ENCODE data around the gene RAB40C. TPM values are rescaled to one million over a fixed set of nuclear protein-coding genes. Genes with fewer than 3 reads are reported as not detected.

RAB40C gene
- total and polyA plus RNA-seq, 10 of the 15 experiments (the other 5 are each of a cell fraction or from before 2014, with no cell fraction given) = 0.06 to 12.8 (median 4.6) TPM

- POLR2A ChIA-PET = no interaction called here
- Histone ChIP-seq H3K4me1 (ENCODE audit: control insufficient read depth, insufficient read depth, low read length) (no peaks in the 10 kb centered on the region; the same call in 1 of the 2 replicates), H2AFZ (ENCODE audit: control insufficient read depth, low read depth, low read length) (no peak overlapping the region), H3K36me3 (ENCODE audit: control insufficient read depth in 2 of 2, insufficient read depth in 2 of 2, low read length in 1 of 2) (peaks cover 0 to 4% of the 10 kb centered on the region in 2 experiments; a peak in 2 of 4 replicates), H4K20me1 (ENCODE audit: control insufficient read depth, insufficient read depth) (no peaks in the 10 kb centered on the region), H3K9ac (ENCODE audit: control insufficient read depth, insufficient read depth, low read length) (no peak overlapping the region), H3K27ac (ENCODE audit: control insufficient read depth, insufficient read depth) (no peak overlapping the region), H3K4me2 (ENCODE audit: control insufficient read depth, insufficient read depth) (no peak overlapping the region), H3K79me2 (ENCODE audit: control insufficient read depth, insufficient read depth, low read length) (no peaks in the 10 kb centered on the region), H3K9me3 (replicated peaks; ENCODE audit: control insufficient read depth, insufficient read depth, low read length) (no peaks in the 10 kb centered on the region), H3K27me3 (replicated peaks in 1 of 2; ENCODE audit: control insufficient read depth in 2 of 2, insufficient read depth in 2 of 2, low read length in 1 of 2) (no peaks in the 10 kb centered on the region), H3K4me3 (no peak overlapping the region)
- CTCF ChIA-PET = no interaction called here
- BruUV-seq (replicated peaks) = no TSS peak
- intact Hi-C loops (cut with micrococcal nuclease; ENCODE audit: unreplicated experiment) (no loop called here), in situ Hi-C loops (cut with MboI) (no loop called here)
- ATAC-seq (no peak), DNase-seq (ENCODE audit: low read depth, low spot score) (no peak), FAIRE-seq (no peak)
- SMC1A ChIA-PET (ENCODE audit: uncharacterized antibody, unreplicated experiment) = no interaction called here
- 89% methylated on average over 28 of the region's 29 CpGs for WGBS (ENCODE audit: insufficient coverage, insufficient replicate concordance, low lambda C conversion rate, missing lambda C conversion rate)
- TF ChIP-seq POLR2A (IDR thresholded peaks at IDR 0.05; ENCODE audit: low read depth, low read length) = peak; percentile 41; the same call in 1 of the 2 replicates
- TF ChIP-seq HDGF (IDR thresholded peaks at IDR 0.05) = no peak
- TF ChIP-seq YY1 (IDR thresholded peaks at IDR 0.05; ENCODE audit: low read depth, low read length) = no peak
- TF ChIP-seq KLF5 (IDR thresholded peaks at IDR 0.05; ENCODE audit: partially characterized antibody) = no peak
- TF ChIP-seq NR2F1 (conservative IDR thresholded peaks at IDR 0.05) = no peak
- RAD21 ChIA-PET (ENCODE audit: unreplicated experiment) = no interaction called here
Measured at GRCh38 chr16:629185-629832, 39.4 kb downstream of the RAB40C start.

GRCh38 chr16:629833-630248, 40.0 kb downstream of the RAB40C start:
- SMC1A ChIA-PET (ENCODE audit: uncharacterized antibody, unreplicated experiment) = no interaction called here
- no peaks in the 10 kb centered on the region for H4K20me1 ChIP-seq (ENCODE audit: control insufficient read depth, insufficient read depth)
- CTCF ChIA-PET = no interaction called here
- in situ Hi-C loops (cut with MboI) = no loop called here
- no peaks in the 10 kb centered on the region for H3K9me3 ChIP-seq (replicated peaks; ENCODE audit: control insufficient read depth, insufficient read depth, low read length)
- peaks cover 0 to 4% of the 10 kb centered on the region in 2 experiments; a peak in 3 of 4 replicates for H3K36me3 ChIP-seq (ENCODE audit: control insufficient read depth in 2 of 2, insufficient read depth in 2 of 2, low read length in 1 of 2)
- no peak overlapping the region for H2AFZ ChIP-seq (ENCODE audit: control insufficient read depth, low read depth, low read length)
- POLR2A ChIA-PET = no interaction called here
- FAIRE-seq (no peak), DNase-seq (ENCODE audit: low read depth, low spot score) (no peak), ATAC-seq (no peak)
- no peaks in the 10 kb centered on the region; the same call in 1 of the 2 replicates for H3K4me1 ChIP-seq (ENCODE audit: control insufficient read depth, insufficient read depth, low read length)
- H3K79me2 ChIP-seq (ENCODE audit: control insufficient read depth, insufficient read depth, low read length) = peaks cover 2% of the 10 kb centered on the region
- BruUV-seq (replicated peaks) = no TSS peak
- intact Hi-C loops (cut with micrococcal nuclease; ENCODE audit: unreplicated experiment) = no loop called here
- no peak overlapping the region for H3K4me3 ChIP-seq
- H3K4me2 ChIP-seq (ENCODE audit: control insufficient read depth, insufficient read depth) = no peak overlapping the region
- H3K27ac ChIP-seq (ENCODE audit: control insufficient read depth, insufficient read depth) = no peak overlapping the region
- RAD21 ChIA-PET (ENCODE audit: unreplicated experiment) = no interaction called here
- WGBS (ENCODE audit: insufficient coverage, insufficient replicate concordance, low lambda C conversion rate, missing lambda C conversion rate) = 69% methylated on average over 10 of the region's 11 CpGs
- no peak overlapping the region for H3K9ac ChIP-seq (ENCODE audit: control insufficient read depth, insufficient read depth, low read length)
- no peaks in the 10 kb centered on the region for H3K27me3 ChIP-seq (replicated peaks in 1 of 2; ENCODE audit: control insufficient read depth in 2 of 2, insufficient read depth in 2 of 2, low read length in 1 of 2)
- TF ChIP-seq CHD1 (IDR thresholded peaks at IDR 0.05; ENCODE audit: low read depth, low read length) (no peak), E2F8 (IDR thresholded peaks at IDR 0.05; ENCODE audit: low read depth, partially characterized antibody) (no peak), ATF7 (IDR thresholded peaks at IDR 0.05; ENCODE audit: low read depth) (no peak), USF2 (IDR thresholded peaks at IDR 0.05; ENCODE audit: borderline replicate concordance, low read depth, low read length) (no peak), HDAC6 (IDR thresholded peaks at IDR 0.05; ENCODE audit: unreplicated experiment) (no peak)
